ENCODE data around the gene RAC3.

RAC3 gene

DNA sequence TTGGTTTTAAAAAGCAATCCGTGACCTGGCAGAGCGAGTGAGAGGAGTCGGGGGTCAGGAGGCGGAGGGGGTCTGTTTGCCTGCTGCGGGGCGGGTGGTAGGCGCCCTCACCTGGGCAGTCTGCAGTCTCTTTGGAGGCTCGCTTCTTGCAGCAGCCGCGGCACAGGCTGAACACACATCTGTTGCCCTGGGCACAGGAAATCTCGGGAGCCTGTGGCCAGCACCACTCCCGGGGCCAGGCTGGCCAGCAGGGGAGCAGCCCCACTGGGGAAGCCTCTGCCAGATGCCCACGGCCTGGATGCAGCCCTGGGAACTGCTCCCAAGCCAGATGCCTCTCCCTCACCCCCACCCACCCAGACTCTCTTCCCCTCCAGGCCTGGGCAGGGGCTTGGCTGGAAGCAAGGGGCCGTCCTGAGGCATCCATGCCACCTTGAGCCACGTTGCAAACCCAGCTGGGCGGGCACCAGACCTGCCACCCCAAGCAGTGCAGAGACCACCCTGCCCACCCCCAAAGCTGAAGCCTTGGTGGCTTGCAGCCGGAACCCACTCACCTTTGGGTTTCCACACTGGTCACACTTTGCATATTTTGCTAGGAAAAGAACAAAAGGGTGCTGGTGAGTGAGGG lies 26.9 kb downstream of the RAC3 start:
- no peak for DNase-seq

DNA sequence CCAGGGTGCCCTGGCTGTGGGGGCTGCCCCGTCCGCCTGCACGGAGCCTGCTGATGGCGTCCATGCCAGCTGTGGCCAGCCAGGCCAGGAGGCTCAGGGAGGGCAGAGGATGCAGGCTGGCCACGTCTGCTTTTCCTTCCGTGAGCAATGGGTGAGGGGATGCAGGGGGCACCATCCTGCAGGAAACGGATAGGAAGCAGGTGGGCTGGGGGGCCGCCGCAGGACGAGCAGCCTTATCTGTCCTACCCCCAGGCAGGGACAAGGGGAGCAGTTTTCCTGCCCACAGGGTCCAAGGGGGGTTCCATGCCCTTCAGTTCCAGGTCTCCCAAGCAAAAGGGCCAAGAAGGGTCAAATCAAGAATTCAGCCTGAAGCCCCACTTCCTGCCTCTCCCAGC lies 27.4 kb downstream of the RAC3 start:
- DNase-seq, result no peak

DNA sequence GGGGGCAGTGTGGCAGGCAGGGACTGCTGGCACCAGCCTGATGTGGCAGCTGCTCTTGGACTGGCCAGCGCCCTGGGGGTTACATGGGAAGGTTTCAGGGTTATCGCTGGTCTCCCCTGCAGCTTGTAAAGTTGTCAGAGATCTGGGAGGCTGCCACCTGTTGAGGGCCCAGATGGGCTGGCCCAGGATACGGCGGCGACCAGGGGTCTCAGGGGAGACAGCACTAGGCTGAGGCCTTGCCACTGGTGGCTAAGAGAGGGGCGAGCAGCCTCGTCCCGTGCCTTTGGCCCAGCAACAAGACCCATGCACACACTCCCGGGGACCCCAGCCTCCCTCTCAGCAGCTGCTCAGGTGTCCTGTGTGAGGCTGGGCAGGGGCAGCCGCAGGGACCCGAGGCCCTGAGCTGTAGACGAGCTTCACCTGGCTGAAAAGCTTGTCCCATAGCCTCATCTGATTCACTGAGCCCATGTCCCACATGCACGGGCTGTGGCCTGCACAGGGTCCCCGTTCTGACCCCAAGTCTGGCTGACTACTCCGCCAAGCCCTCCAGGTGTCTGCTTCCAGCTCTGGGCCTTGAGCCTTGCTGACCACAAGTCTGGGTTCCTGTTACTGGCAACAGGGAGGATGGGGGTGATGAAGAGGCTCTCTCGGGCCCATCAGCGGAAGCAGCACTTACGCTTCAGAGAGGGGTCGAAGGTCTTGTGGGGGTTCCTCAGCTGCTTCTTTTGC lies 28.0 kb downstream of the RAC3 start:
- no peak for DNase-seq

DNA sequence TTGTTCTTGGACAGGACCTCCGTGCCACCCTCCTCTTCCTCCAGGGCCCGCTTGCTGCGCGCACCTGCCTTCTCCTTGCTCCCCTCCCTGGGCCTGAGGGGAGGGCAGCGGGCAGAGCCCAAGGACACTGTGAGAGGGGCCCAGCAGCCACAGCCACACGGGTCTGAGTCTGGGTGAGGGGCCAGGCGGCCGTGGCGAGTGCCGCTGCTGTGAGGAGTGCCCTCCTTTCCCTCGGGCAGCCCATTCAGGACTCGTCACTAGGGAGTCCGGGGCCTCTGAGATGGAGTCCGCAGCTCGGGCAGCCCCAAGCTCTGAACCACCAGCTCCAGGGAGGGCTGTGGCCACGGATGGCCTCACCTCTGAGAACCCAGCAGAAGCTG lies 28.5 kb downstream of the RAC3 start:
- no peak for DNase-seq

DNA sequence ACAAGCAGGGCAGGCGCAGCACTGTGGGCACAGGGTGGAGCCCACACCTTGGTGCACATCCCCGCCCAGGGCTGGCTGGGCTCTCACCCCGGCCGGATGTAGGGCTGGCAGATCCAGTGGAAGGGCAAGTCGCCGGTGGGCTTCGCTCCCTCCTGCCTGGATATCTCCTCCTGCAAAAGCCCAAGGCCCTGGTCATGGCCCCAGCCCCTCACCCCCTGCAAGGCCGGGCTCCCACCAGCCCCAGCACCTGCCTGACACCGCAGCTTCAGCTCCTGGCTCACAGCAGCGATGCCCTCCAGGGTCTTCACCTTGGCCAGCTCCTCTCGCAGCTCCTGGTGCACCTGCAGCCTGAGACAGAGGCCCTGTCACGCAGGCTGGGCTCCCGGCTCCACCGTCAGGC lies 29.1 kb downstream of the RAC3 start:
- DNase-seq, result no peak

DNA sequence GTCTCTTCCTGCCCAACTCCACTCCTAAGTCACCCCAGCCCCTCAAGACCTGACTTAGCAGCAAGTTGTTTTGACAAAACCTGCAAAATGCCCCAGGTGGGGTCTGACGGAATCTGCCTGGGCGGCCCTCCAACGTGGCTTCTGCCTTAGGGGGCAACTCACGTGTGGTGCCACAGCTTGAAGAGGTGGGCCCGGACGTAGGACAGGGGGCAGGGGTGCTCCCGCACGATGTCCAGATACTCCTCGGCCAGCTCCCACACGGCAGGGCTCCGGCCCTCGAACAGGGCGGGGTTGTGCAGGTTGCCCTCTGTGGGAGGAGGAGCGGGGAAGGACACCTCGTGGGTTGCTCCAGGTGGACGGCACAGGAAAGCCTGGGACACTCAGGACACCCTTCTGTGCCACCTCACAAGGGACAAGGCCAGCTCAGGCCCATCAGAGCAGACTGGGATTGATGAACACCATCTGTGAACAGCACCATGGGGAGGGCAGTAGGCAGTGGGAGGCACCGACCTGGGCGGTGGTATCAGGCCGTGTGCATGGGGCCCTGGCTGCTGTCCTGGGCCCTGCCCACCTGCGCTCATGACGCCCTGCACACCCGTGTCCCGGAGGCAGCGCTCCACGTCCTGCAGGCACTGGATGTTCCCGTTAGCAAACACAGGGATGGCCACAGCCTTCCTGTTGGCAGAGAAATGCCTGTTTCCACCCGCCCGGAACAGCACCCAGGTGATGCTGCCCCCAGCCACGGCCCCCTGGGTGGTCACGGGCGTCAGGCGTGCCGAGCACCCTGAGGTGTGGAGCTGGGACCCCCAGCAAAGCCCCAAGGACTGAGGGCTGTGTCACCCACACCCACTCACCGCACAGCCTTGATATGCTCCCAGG lies 29.8 kb downstream of the RAC3 start:
- no peak for DNase-seq

DNA sequence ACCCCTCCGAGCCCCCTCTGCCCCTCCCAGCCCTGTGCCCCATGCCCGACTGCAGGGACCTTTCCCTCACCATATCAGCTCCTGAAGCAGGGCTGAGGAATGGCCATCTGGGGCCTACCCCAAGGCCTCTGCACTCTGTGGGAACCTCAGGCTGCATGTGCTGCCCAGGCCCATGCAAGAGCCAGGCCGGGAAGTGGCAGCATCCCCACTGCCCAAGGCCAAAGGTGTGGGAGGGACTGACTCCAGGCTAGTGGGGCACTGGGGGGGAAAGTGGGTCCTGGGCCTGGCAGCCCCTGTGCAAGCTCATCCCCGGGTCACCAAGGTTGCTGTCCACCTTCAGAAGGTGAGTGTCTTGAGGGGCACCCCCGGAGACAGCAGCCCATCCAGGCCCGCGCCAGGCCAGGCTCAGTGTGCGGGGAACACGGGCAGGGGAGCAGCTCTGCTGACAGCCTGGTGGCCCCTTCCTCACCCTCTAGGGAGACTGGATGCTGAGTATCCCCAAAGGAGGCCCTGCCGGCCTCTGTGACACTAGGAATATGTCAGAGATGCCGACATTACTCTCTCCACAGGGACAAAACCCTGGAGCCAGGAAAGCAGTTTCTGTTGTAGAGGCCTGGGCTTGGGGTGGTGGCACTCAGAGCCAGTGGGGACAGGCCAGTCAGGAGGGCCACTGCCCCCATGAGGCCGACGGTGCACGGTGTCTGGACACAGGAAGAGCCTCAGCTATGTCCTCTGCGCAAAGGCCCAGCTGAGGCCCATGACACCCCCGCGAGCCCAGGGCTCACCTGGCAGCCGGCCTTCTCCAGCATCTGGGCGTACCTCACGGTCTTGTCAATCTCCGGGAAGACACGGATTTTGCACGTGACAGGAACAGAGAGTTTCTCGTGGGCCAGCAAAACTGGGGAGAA lies 30.9 kb downstream of the RAC3 start:
- DNase-seq, result no peak

DNA sequence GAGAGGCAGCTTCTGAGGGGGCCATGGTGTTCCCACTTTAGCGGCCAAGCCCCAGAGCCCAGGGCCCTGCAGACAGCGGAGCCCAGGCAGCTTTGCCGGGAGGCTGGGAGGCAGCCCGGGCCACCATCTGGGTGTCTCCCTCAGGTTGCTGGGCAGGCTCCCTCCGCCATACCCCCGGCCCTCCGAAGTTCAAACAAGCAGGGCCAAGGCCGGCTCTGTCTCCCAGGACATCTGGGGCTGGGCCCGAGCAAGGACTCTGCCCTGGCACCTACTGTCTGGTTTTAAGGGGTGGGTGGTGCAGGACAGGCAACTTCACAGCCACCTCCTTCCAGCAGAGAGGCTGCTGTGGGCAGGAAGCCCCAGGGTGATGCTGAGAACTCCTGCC lies 31.5 kb downstream of the RAC3 start:
- no peak for DNase-seq

DNA sequence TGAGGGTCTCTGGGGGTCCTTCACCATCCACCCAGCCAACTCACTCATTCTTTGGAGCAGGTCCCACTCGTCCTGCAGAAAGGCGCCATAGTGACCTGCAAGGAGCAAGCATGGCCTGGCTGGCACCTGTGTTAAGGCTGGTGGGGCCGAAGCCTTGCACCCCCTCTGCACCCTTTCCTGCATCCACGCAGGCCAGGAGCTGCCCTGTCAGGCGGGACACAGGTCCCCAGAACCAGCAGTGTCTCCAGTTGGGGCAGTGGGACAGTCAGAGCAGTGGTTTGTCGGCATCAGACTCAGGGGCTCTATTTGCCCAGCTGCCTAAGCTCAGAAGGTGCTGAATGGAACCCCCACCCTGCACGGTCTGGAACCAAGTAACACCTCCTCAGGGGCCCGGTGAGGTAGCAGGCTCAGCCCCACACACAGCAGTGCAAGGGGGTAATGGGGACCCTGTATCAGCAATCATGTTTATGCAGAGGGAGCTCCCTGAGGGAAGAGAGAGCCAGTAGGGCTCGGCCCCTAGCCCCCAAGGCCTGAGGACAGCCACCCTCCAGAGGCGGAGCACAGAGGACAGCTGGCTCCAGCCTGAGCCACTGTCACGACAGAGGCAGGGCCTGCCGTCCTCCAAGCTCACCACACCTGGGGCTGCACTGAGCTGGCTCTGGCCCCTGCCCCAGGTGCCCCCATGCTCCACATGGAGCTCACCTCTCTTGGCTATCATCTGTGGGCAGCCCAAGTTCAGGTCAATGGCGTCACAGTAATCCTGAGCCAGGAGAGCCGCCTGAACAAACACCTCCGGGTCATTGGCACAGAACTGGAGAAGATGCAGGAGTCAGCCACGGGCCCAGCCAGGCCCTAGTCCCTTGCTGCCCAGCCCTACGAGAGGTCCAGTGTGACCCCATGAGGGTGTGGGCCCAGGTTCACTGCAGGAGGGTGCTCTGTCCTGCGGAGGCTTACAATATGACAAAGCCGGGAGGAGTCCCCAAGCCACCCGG lies 32.2 kb downstream of the RAC3 start:
- no peak for DNase-seq

DNA sequence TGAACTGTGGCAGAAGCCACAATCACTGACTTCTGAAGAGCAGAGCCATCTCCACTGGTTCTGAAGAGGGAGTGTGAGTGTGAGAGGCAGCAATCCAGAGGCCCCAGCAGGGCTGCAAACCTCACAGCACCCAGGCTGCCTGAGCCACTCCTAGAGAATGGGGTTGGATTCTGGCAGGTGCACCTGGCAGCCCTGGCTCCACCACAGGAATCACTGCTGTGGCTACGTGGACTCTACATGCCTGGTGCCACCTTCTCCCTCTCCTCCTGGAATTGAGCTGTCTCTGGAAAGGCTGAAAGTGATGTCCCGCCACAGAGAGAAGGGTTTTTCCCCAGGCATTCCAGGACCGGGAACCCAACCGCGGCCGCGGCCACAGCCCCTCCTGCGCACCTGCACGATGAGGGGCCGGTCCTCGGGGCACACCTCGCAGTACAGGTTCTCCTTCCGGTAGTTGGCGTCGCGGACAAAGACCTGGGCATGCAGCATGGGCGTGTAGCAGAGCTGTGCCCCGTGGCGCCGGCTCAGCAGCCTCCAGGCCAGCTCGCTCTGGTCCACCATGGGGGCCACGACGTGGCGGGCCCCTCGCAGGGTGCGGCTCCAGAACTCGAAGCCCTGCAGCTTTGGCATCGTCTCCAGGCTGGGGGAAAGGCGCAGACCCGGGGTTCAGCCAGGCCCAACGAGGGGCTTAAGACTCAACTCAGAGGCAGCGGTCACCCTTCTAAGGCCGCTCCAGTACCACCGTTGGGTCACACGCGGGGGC lies 33.1 kb downstream of the RAC3 start:
- no peak for DNase-seq

DNA sequence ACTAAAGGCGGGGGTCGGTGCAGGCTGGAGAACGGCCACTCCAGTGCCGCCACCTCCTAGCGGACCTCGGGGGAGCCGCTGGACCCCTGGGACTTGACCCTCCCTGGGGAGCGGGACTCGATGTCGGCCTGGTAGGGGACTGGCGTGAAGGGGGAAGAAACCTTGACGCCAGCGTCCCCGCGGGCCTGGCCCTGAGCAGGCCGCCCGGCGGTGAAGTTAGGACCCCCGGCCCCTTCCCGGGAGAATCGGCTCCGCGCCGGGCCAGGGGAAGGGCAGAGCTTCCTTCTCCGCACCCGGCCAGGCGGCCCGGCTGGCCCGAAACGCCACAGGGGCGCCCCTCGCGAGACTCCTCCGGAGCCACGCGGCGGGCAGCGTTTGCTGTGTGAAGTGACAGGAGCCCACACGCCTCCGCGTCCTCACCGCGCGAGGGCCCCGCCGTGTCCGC lies 33.7 kb downstream of the RAC3 start:
- DNase-seq, result no peak

DNA sequence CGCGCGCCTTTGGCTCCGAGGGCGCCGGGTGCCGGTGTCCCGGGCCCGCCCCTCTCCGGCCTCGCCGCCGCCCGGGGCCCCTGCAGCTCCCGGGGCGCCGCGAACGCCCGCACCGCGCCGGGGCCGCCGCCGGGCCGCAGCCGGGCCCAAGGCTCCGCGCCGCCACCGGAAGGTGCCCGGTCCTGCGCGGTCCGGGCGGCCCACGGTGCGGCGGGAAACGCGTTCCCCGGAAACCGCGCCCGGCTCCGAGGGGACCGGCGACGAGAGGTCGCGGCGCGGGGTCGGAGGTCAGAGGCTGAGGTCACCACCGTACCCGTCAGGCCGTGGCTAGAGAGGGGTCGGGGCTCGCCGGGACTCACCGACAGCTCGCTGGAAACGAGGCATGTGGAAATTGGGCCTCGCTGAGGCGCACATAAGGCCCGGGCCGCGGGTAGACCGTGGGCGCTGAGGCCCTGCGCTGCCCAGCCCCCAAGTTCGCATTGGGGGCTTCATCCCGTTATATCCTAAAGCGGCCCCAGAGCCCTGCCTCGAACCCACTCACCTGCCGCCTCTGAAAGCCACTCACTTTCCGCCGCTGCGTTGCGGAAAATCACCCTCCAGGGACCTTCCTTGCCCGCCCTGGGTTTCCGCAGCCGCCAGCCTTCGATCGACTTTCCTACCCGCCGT lies 34.3 kb downstream of the RAC3 start, which contains the start of gene DUS1L:
TSS of gene DUS1L (minus strand) at position 167 of the 666 bp plus-strand sequence. CDS start 745 bp downstream, outside the sequence.
- DNase-seq, result no peak

DNA sequence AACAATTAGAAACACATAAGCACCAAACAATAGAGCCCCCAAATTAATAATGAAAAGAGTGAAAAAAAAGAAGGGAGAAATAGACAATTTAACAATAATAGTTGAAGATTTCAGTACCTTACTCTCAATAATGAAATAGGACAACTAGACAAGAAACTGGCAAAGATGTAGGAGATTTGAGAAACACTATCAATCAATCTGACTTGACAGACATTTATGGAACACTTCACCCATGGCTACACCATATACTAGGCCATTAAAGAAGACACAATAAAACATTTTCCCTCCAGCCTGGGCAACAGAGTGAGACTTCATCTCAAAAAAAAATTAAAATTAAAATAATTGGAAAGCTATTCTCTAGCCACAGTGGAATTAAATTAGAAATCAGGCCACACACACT lies 39.1 kb downstream of the RAC3 start:
- DNase-seq, result no peak

DNA sequence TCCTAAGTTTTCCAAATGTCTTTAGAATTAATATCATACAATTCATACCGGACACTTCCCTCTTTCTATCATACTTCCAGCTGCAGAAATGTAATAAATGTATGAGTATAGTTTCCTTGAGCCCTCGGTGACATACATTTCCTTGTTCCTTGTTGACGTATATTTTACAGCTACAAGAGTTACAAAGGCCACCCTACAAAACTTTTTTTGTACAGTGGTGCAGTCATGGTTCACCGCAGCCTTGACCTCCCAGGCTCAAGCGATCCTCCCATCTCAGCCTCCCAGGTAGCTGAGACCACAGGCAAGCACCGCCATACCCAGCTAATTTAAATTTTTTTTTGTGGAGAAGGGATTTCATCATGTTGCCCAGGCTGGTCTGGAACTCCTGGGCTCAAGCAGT lies 41.3 kb downstream of the RAC3 start:
- DNase-seq, result no peak

DNA sequence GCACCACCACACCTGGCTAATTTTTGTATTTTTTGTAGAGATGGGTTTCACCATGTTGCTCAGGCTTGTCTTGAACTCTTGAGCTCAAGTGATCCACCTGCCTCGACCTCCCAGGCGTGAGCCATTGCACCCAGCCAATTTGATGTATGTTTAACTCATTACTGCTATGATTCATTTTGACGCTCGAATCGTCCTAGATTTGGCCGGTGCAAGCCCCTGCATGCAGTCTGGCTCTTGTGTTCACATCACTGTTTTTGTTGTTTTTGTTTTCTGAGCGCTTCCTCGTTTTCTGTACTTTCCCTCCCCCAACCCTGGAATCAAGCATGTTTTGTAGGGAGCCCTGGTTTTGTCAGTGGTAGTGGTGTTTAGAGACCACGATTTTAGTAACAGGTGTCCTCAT lies 42.0 kb downstream of the RAC3 start:
- DNase-seq, result no peak

DNA sequence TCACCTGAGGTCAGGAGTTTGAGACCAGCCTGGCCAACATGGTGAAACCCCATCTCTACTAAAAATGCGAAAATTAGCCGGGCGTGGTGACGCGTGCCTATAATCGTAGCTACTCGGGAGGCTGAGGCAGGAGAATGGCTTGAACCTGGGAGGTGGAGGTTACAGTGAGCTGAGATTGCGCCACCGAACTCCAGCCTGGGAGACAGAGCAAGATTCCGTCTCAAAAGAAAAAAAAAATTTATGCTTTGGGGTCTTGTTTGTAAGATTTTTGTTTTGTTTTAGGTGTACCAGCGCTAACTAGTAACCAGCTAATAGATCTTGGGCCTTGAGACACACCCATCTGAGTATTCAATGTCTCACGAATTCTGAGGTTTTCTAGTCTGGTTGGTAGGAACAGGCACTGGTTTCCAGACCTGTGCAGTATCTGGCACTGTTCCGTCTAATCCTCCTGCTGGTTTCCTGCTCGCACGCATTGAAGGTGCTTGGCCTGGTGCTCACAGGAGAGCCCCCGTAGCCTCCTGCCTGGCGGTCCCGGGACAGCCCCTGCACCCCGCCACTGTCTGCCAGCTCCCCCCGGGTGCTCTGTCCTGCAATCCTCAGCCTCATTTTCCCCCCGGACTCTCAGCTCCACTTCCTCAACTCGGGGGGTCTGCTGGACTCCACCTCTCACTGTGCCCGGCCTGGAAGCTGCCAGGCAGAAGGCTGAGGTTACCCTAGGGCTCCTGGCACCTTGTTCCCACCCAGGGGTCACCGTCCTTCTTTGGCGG lies 44.7 kb downstream of the RAC3 start:
- DNase-seq, result no peak

DNA sequence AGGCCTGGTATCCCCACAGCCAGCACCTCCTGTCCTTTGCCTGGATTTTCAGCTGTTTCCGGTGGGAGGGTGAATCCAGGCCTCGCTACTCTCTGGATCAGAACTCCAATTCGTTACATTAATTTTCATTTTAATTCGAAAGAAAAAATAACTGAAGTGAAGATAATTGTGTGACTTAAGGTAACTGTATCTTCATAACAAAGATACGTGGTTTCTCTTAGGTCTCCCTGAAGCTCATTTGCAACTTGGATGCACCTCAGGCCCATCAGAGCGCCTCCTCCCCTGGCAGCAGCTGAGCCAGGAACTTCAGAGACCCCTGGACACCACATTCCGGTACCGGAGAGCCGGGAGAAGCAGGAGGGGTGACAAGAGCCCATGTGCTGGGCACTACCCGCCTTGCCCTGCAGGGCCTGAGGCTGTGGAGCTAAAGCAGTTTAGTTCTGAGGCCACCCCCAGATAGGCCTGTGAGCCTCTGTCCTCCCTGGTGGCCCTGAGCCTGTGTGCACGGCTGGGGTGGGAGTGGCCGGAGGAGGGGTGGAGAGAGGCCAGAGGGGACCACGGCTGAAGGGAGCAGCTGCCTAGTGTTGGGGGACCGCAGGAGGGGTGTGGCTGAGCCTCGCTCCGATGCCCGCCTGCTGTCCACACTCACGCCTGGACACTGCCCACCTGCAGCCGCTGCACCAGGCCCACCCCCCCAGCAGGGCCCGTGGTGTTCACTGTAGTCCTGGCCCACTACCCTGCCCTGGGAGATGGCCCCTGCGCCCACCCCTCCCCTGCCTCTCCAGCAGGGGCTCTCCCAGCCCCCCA lies 45.5 kb downstream of the RAC3 start:
- DNase-seq, result no peak

DNA sequence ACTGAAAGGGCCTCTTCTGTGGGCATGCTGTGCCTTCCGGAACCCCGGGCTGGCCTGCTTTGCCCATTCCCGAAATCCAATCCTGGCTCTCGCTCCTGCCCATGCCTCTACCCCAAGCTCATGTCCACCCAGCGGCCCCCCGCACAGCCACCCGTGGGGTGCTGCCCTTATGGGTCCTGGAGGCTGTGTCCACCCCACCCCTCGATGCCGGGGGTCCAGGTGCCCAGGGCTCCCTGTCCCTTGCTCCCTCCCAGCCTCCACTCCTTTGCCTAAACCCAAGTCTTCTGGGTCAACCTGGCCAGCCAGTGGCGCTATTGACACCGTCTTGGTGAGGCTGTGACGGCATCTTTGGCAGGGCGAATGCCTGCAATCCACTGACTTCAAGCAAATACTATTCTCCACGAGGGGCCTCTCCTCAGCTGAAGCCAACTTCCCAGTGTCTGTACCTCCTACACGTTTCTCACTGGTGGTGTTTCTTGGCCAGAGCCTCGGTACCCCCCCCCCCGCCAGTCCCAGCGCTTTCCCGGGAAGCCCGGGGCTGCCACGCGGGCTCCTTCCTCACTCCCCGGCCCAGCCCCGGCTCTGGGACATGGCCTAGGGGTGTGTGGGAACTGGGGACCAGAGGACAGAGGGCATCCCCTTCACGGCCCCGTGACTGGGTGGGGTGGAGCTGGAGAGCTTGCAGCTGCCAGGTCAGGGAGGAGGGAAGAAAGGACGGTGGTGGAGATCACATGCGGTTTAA lies 46.3 kb downstream of the RAC3 start:
- DNase-seq, result no peak
